ENCODE data around the gene PIP5K1B.

Gene PIP5K1B

GRCh38 chr9:69027355-69028097 lies 322.5 kb downstream of the PIP5K1B start:
- H3K4me2 ChIP-seq (ENCODE audit: low read depth, low read length, poor library complexity, severe bottlenecking) = peak overlapping the region; percentile 80
- H2AFZ ChIP-seq (ENCODE audit: low read length) = peak overlapping the region; percentile 57
- no peaks in the 10 kb centered on the region for H3K79me2 ChIP-seq (ENCODE audit: insufficient read depth, low read length)
- peak overlapping the region; percentile 52 for H3K4me3 ChIP-seq (ENCODE audit: low read length, poor library complexity, severe bottlenecking)
- peaks cover 14% of the 10 kb centered on the region for H3F3A ChIP-seq (ENCODE audit: low read depth)
- peaks cover 7% of the 10 kb centered on the region; the same call in 1 of the 2 replicates for H3K9me3 ChIP-seq (ENCODE audit: insufficient read depth, low read depth, low read length)
- H3K9me2 ChIP-seq (replicated peaks; ENCODE audit: low read depth, low read length) = no peaks in the 10 kb centered on the region
- H3K4me1 ChIP-seq (ENCODE audit: insufficient read depth, low read length, poor library complexity, severe bottlenecking) = peaks cover 67% of the 10 kb centered on the region
- TF ChIP-seq CTCF (conservative IDR thresholded peaks at IDR 0.05; ENCODE audit: low read length) = peak; percentile 86
- TF ChIP-seq EZH2phosphoT487 (IDR thresholded peaks at IDR 0.05; ENCODE audit: borderline replicate concordance) = no peak
- H3K9ac ChIP-seq (ENCODE audit: low read depth, low read length, poor library complexity, severe bottlenecking) = peak overlapping the region; percentile 49
- no peaks in the 10 kb centered on the region for H3K27me3 ChIP-seq (ENCODE audit: insufficient read depth, low read length, poor library complexity, severe bottlenecking)
- H3K36me3 ChIP-seq (ENCODE audit: insufficient read depth, low read length) = no peaks in the 10 kb centered on the region; the same call in 1 of the 2 replicates
- no peaks in the 10 kb centered on the region for H4K20me1 ChIP-seq (ENCODE audit: insufficient read depth, low read length, poor library complexity, severe bottlenecking)

GRCh38 chr9:69028754-69029153 lies 323.7 kb downstream of the PIP5K1B start:
- TF ChIP-seq CTCF (conservative IDR thresholded peaks at IDR 0.05; ENCODE audit: low read length) (no peak), EZH2phosphoT487 (IDR thresholded peaks at IDR 0.05; ENCODE audit: borderline replicate concordance) (peak; percentile 68)
- Histone ChIP-seq H3F3A (ENCODE audit: low read depth) (peaks cover 14% of the 10 kb centered on the region), H3K9me3 (ENCODE audit: insufficient read depth, low read depth, low read length) (peaks cover 7% of the 10 kb centered on the region; the same call in 1 of the 2 replicates), H3K79me2 (ENCODE audit: insufficient read depth, low read length) (no peaks in the 10 kb centered on the region), H3K27me3 (ENCODE audit: insufficient read depth, low read length, poor library complexity, severe bottlenecking) (no peaks in the 10 kb centered on the region), H4K20me1 (ENCODE audit: insufficient read depth, low read length, poor library complexity, severe bottlenecking) (no peaks in the 10 kb centered on the region), H3K4me3 (ENCODE audit: low read length, poor library complexity, severe bottlenecking) (peak overlapping the region; percentile 52), H3K4me1 (ENCODE audit: insufficient read depth, low read length, poor library complexity, severe bottlenecking) (peaks cover 55% of the 10 kb centered on the region), H3K4me2 (ENCODE audit: low read depth, low read length, poor library complexity, severe bottlenecking) (peak overlapping the region; percentile 80), H3K36me3 (ENCODE audit: insufficient read depth, low read length) (no peaks in the 10 kb centered on the region; the same call in 1 of the 2 replicates), H2AFZ (ENCODE audit: low read length) (no peak overlapping the region), H3K9me2 (replicated peaks; ENCODE audit: low read depth, low read length) (no peaks in the 10 kb centered on the region), H3K9ac (ENCODE audit: low read depth, low read length, poor library complexity, severe bottlenecking) (no peak overlapping the region)

DNA sequence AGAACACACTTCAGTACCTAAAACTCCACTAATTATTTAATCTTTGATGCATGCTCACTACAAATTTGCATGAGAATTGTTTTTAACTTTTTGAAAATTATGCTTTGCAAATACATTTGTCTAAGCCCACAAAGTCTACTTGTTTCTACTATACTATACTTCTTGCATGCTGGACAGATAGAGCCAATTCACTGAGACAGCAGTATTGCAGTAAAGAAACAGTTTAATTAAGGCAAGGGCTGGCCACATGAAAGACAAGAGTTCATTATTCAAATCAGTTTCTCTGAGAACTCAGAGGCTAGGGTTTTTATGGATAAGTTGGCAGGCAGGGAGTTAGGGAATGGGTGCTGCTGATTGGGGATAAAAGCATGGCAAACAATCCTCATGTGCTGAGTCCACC lies 324.5 kb downstream of the PIP5K1B start:
- peaks cover 14% of the 10 kb centered on the region for H3F3A ChIP-seq (ENCODE audit: low read depth)
- no peaks in the 10 kb centered on the region; the same call in 1 of the 2 replicates for H3K36me3 ChIP-seq (ENCODE audit: insufficient read depth, low read length)
- peaks cover 7% of the 10 kb centered on the region; the same call in 1 of the 2 replicates for H3K9me3 ChIP-seq (ENCODE audit: insufficient read depth, low read depth, low read length)
- H3K4me1 ChIP-seq (ENCODE audit: insufficient read depth, low read length, poor library complexity, severe bottlenecking) = peaks cover 48% of the 10 kb centered on the region
- H3K4me3 ChIP-seq (ENCODE audit: low read length, poor library complexity, severe bottlenecking) = peak overlapping the region; percentile 37
- no peaks in the 10 kb centered on the region for H4K20me1 ChIP-seq (ENCODE audit: insufficient read depth, low read length, poor library complexity, severe bottlenecking)
- no peaks in the 10 kb centered on the region for H3K79me2 ChIP-seq (ENCODE audit: insufficient read depth, low read length)
- H3K27me3 ChIP-seq (ENCODE audit: insufficient read depth, low read length, poor library complexity, severe bottlenecking) = no peaks in the 10 kb centered on the region
- peak overlapping the region; percentile 80 for H3K4me2 ChIP-seq (ENCODE audit: low read depth, low read length, poor library complexity, severe bottlenecking)
- H3K9ac ChIP-seq (ENCODE audit: low read depth, low read length, poor library complexity, severe bottlenecking) = no peak overlapping the region
- TF ChIP-seq CTCF (conservative IDR thresholded peaks at IDR 0.05; ENCODE audit: low read length) = no peak
- no peak for TF ChIP-seq EZH2phosphoT487 (IDR thresholded peaks at IDR 0.05; ENCODE audit: borderline replicate concordance)
- H2AFZ ChIP-seq (ENCODE audit: low read length) = no peak overlapping the region
- H3K9me2 ChIP-seq (replicated peaks; ENCODE audit: low read depth, low read length) = no peaks in the 10 kb centered on the region

Measured in Loucy (cell line).